ENCODE results near the gene SAMD4B. TPM values are rescaled to one million over a fixed set of nuclear protein-coding genes. Genes with fewer than 3 reads are reported as not detected.

SAMD4B gene
- total and polyA plus RNA-seq, 7 donors = 28.4 to 83.6 (median 52.7) TPM

GRCh38 chr19:39349326-39349725 is 7.1 kb downstream of the SAMD4B start:
- WGBS, 2 donors = 89 to 94% methylated on average over 4 of the region's 4 CpGs
- Histone ChIP-seq H3K9me3 (no peaks in the 10 kb centered on the region), H3K4me3 (no peak overlapping the region), H3K36me3 (peaks cover 0 to 61% (median 6%) of the 10 kb centered on the region in 4 donors), H3K4me1 (peaks cover 0 to 50% (median 40%) of the 10 kb centered on the region in 4 donors), H3K27me3 (no peaks in the 10 kb centered on the region), H3K27ac (no peak overlapping the region)
- intact Hi-C loops (cut with DNase I) = no loop called here
- no peak for DNase-seq
- no peak for TF ChIP-seq CTCF (IDR thresholded peaks at IDR 0.05)
- TF ChIP-seq POLR2A (IDR thresholded peaks at IDR 0.05) = no peak
- no peak for TF ChIP-seq EP300 (IDR thresholded peaks at IDR 0.05)
- TF ChIP-seq POLR2AphosphoS5 (IDR thresholded peaks at IDR 0.05) = no peak

GRCh38 chr19:39350156-39350555 is 7.9 kb downstream of the SAMD4B start:
- peaks cover 0 to 68% (median 11%) of the 10 kb centered on the region in 4 donors for H3K36me3 ChIP-seq
- WGBS, 2 donors = 97 to 99% methylated on average over 3 of the region's 3 CpGs

GRCh38 chr19:39351537-39352064 is 9.4 kb downstream of the SAMD4B start:
- peaks cover 0 to 28% (median 18%) of the 10 kb centered on the region in 4 donors for H3K4me1 ChIP-seq
- WGBS, 2 donors = 62 to 79% methylated on average over 4 of the region's 4 CpGs
- peak overlapping the region in 3 of 4 donors; percentile 12 to 47 (median 20) for H3K27ac ChIP-seq
- peaks cover 6 to 74% (median 24%) of the 10 kb centered on the region in 4 donors for H3K36me3 ChIP-seq
- DNase-seq = no peak
- intact Hi-C loops (cut with DNase I) = no loop called here
- H3K4me3 ChIP-seq = no peak overlapping the region
- H3K9me3 ChIP-seq = no peaks in the 10 kb centered on the region
- TF ChIP-seq POLR2A (IDR thresholded peaks at IDR 0.05) = no peak
- TF ChIP-seq POLR2AphosphoS5 (IDR thresholded peaks at IDR 0.05) = no peak
- no peak for TF ChIP-seq EP300 (IDR thresholded peaks at IDR 0.05)
- no peak for TF ChIP-seq CTCF (IDR thresholded peaks at IDR 0.05)
- no peaks in the 10 kb centered on the region for H3K27me3 ChIP-seq

More at GRCh38 chr19:39350156-39350555, 7.9 kb downstream of the SAMD4B start:
- H3K4me1 ChIP-seq = peaks cover 0 to 41% (median 33%) of the 10 kb centered on the region in 4 donors
- no peak overlapping the region for H3K4me3 ChIP-seq
- H3K27ac ChIP-seq = no peak overlapping the region
- intact Hi-C loops (cut with DNase I) = no loop called here
- no peaks in the 10 kb centered on the region for H3K27me3 ChIP-seq
- TF ChIP-seq EP300 (IDR thresholded peaks at IDR 0.05) (no peak), POLR2A (IDR thresholded peaks at IDR 0.05) (no peak), CTCF (IDR thresholded peaks at IDR 0.05) (no peak), POLR2AphosphoS5 (IDR thresholded peaks at IDR 0.05) (no peak)
- no peak for DNase-seq
- no peaks in the 10 kb centered on the region for H3K9me3 ChIP-seq

- H3K27ac ChIP-seq = peak overlapping the region in 3 of 4 donors; percentile 12 to 47 (median 23)
These were observed 10.4 kb downstream of the SAMD4B start for GRCh38 chr19:39352381-39353255.

More at GRCh38 chr19:39352381-39353255, 10.4 kb downstream of the SAMD4B start:
- Histone ChIP-seq H3K36me3 (peaks cover 17 to 85% (median 34%) of the 10 kb centered on the region in 4 donors), H3K27me3 (no peaks in the 10 kb centered on the region), H3K9me3 (no peaks in the 10 kb centered on the region), H3K4me1 (peaks cover 0 to 18% (median 9%) of the 10 kb centered on the region in 4 donors), H3K4me3 (no peak overlapping the region)
- no peak for TF ChIP-seq POLR2A (IDR thresholded peaks at IDR 0.05)
- no peak for TF ChIP-seq EP300 (IDR thresholded peaks at IDR 0.05)
- no peak for TF ChIP-seq POLR2AphosphoS5 (IDR thresholded peaks at IDR 0.05)
- no peak for TF ChIP-seq CTCF (IDR thresholded peaks at IDR 0.05)
- 81 to 87% methylated on average over 12 of the region's 12 CpGs for WGBS, 2 donors
- intact Hi-C loops (cut with DNase I) = no loop called here
- DNase-seq = no peak
